ENCODE results near the gene SCAP. TPM values are rescaled to one million over a fixed set of nuclear protein-coding genes. Genes with fewer than 3 reads are reported as not detected.

SCAP gene
- total and polyA plus RNA-seq, 2 of the 13 experiments (the other 11 are each of a cell fraction or from before 2014, with no cell fraction given), result 40.4 to 53.3 TPM

GRCh38 chr3:47495886-47496285 lies 20.1 kb upstream of the SCAP start:
- ATAC-seq (no peak), DNase-seq (ENCODE audit: low spot score) (no peak), FAIRE-seq (no peak)
- H3K79me2 ChIP-seq (ENCODE audit: insufficient read depth, low read length), result no peaks in the 10 kb centered on the region
- no peaks in the 10 kb centered on the region for H4K20me1 ChIP-seq (ENCODE audit: insufficient read depth, low read length)
- intact Hi-C loops (cut with micrococcal nuclease; ENCODE audit: unreplicated experiment) (no loop called here), in situ Hi-C loops (cut with HindIII; ENCODE audit: extremely low pct_ligation_motif_present, low pct_unique_long_range_greater_than_20kb) (no loop called here)
- H3K4me3 ChIP-seq (replicated peaks in 1 of 3; ENCODE audit: insufficient read depth in 1 of 3, low read depth in 2 of 3, low read length in 3 of 3), result no peak overlapping the region
- H3K4me1 ChIP-seq (ENCODE audit: insufficient read depth, low read length), result no peaks in the 10 kb centered on the region
- H3K36me3 ChIP-seq (replicated peaks in 1 of 2; ENCODE audit: control insufficient read depth in 1 of 2, insufficient read depth in 2 of 2, low read length in 2 of 2), result peaks cover 13 to 34% of the 10 kb centered on the region in 2 experiments; a peak in 4 of 5 replicates
- no TSS peak for BruUV-seq (replicated peaks)
- 95% methylated on average over 7 of the region's 8 CpGs for WGBS (ENCODE audit: low lambda C conversion rate)
- no peak overlapping the region for H3K27ac ChIP-seq (ENCODE audit: extremely low read length, insufficient read depth, low read length)
- no peaks in the 10 kb centered on the region for H3K27me3 ChIP-seq (ENCODE audit: control insufficient read depth in 1 of 2, insufficient read depth in 2 of 2, low read length in 2 of 2)
- no peaks in the 10 kb centered on the region for H3K9me3 ChIP-seq (ENCODE audit: low read length)
- H3K4me2 ChIP-seq (ENCODE audit: low read depth, low read length), result no peak overlapping the region
- TF ChIP-seq TMF1 (CRISPR knock-in tag; IDR thresholded peaks at IDR 0.05; ENCODE audit: low read depth), result no peak
- TF ChIP-seq TARDBP (CRISPR knock-in tag; IDR thresholded peaks at IDR 0.05), result no peak
- TF ChIP-seq IRF2 (CRISPR knock-in tag; IDR thresholded peaks at IDR 0.05), result no peak
- no peak for TF ChIP-seq ZNF7 (CRISPR knock-in tag; IDR thresholded peaks at IDR 0.05)
- no peak for TF ChIP-seq ZNF670 (CRISPR knock-in tag; IDR thresholded peaks at IDR 0.05; ENCODE audit: borderline replicate concordance)
- no peak for TF ChIP-seq NFE2L2 (IDR thresholded peaks at IDR 0.05; ENCODE audit: low read length)
- TF ChIP-seq MLXIP (CRISPR knock-in tag; IDR thresholded peaks at IDR 0.05; ENCODE audit: borderline replicate concordance), result no peak
- TF ChIP-seq PBX3 (CRISPR knock-in tag; IDR thresholded peaks at IDR 0.05; ENCODE audit: borderline replicate concordance), result no peak
- TF ChIP-seq MBNL3 (CRISPR knock-in tag; conservative IDR thresholded peaks at IDR 0.05), result no peak
- TF ChIP-seq GZF1 (CRISPR knock-in tag; IDR thresholded peaks at IDR 0.05), result no peak
- no peak for TF ChIP-seq ZNF180 (CRISPR knock-in tag; IDR thresholded peaks at IDR 0.05; ENCODE audit: borderline replicate concordance, low read depth)
- no peak for TF ChIP-seq ZNF230 (CRISPR knock-in tag; IDR thresholded peaks at IDR 0.05)
- no peak for TF ChIP-seq ZBTB14 (CRISPR knock-in tag; IDR thresholded peaks at IDR 0.05)
- TF ChIP-seq PRDM4 (CRISPR knock-in tag; IDR thresholded peaks at IDR 0.05; ENCODE audit: borderline replicate concordance), result no peak
- TF ChIP-seq SP140L (CRISPR knock-in tag; IDR thresholded peaks at IDR 0.05; ENCODE audit: borderline replicate concordance), result no peak
- no peak for TF ChIP-seq ZFX (CRISPR knock-in tag; IDR thresholded peaks at IDR 0.05; ENCODE audit: low read depth)
- TF ChIP-seq ZNF383 (CRISPR knock-in tag; IDR thresholded peaks at IDR 0.05; ENCODE audit: borderline replicate concordance), result no peak
- TF ChIP-seq SRY (CRISPR knock-in tag; IDR thresholded peaks at IDR 0.05), result no peak
- ChIA-PET POLR2A (no interaction called here), CTCF (ENCODE audit: low intra/inter-chr PET ratio, low total read pairs) (no interaction called here)
- H2AFZ ChIP-seq (ENCODE audit: low read length), result no peak overlapping the region
- no peak overlapping the region for H3K9ac ChIP-seq (ENCODE audit: insufficient read depth, low read depth, low read length)

Measured in HepG2 (cell line).